ENCODE measurements around the gene FERMT2. TPM values are rescaled to one million over a fixed set of nuclear protein-coding genes. Genes with fewer than 3 reads are reported as not detected.

The FERMT2 gene
- polyA plus RNA-seq, 1 donor (not counting 4 experiments of a cell fraction or from before 2014, with no cell fraction given) = 19.6 TPM

GRCh38 chr14:52835122-52835903, 115.5 kb downstream of the FERMT2 start:
- Histone ChIP-seq H3K36me3 (ENCODE audit: control insufficient read depth in 2 of 2, extremely low read depth in 1 of 2, insufficient read depth in 2 of 2, low read length in 2 of 2) (no peaks in the 10 kb centered on the region), H3K9me1 (ENCODE audit: control insufficient read depth, extremely low read depth, insufficient read depth, low read length) (no peaks in the 10 kb centered on the region), H3K27ac (ENCODE audit: control insufficient read depth, insufficient read depth, low read length) (peak overlapping the region; percentile 43), H3K9me3 (ENCODE audit: control insufficient read depth, low read depth, low read length) (no peaks in the 10 kb centered on the region), H3K4me2 (ENCODE audit: control insufficient read depth, extremely low read depth, insufficient read depth, low read depth, low read length) (peak overlapping the region; percentile 74), H3K4me3 (ENCODE audit: control insufficient read depth in 2 of 3, extremely low read depth in 1 of 3, insufficient read depth in 2 of 3, low read depth in 1 of 3, low read length in 3 of 3) (no peak overlapping the region), H3K9ac (ENCODE audit: control insufficient read depth, extremely low read depth, insufficient read depth, low read length) (no peak overlapping the region), H3K4me1 (ENCODE audit: control insufficient read depth, extremely low read depth, insufficient read depth, low read length) (peaks cover 16% of the 10 kb centered on the region), H3K27me3 (ENCODE audit: control insufficient read depth, extremely low read depth, insufficient read depth, low read length) (no peaks in the 10 kb centered on the region), H3K79me2 (ENCODE audit: control insufficient read depth, insufficient read depth, low read length) (no peaks in the 10 kb centered on the region), H2AFZ (ENCODE audit: control insufficient read depth, low read length) (peak overlapping the region; percentile 79), H4K20me1 (ENCODE audit: control insufficient read depth, extremely low read depth, insufficient read depth, low read length) (no peaks in the 10 kb centered on the region)
- peak; percentile 44 for DNase-seq (ENCODE audit: low read depth, low spot score)
- TF ChIP-seq EZH2 (IDR thresholded peaks at IDR 0.05; ENCODE audit: low read length) (no peak), CTCF (optimal IDR thresholded peaks at IDR 0.05 in 1 of 3, IDR thresholded peaks at IDR 0.05 in 1 of 3, conservative IDR thresholded peaks at IDR 0.05 in 1 of 3; ENCODE audit: extremely low read depth in 1 of 3, insufficient read depth in 2 of 3, low read length in 3 of 3) (no peak)
- FAIRE-seq = peak; percentile 32
- dilution Hi-C loops (cut with MboI; ENCODE audit: extremely low pct_ligation_motif_present, low sequenced_read_pairs) = no loop called here

GRCh38 chr14:52834440-52834842, 116.4 kb downstream of the FERMT2 start:
- dilution Hi-C loops (cut with MboI; ENCODE audit: extremely low pct_ligation_motif_present, low sequenced_read_pairs) = no loop called here
- Histone ChIP-seq H3K27me3 (ENCODE audit: control insufficient read depth, extremely low read depth, insufficient read depth, low read length) (no peaks in the 10 kb centered on the region), H3K4me1 (ENCODE audit: control insufficient read depth, extremely low read depth, insufficient read depth, low read length) (peaks cover 16% of the 10 kb centered on the region), H2AFZ (ENCODE audit: control insufficient read depth, low read length) (no peak overlapping the region), H3K9me3 (ENCODE audit: control insufficient read depth, low read depth, low read length) (no peaks in the 10 kb centered on the region), H3K9ac (ENCODE audit: control insufficient read depth, extremely low read depth, insufficient read depth, low read length) (no peak overlapping the region), H3K9me1 (ENCODE audit: control insufficient read depth, extremely low read depth, insufficient read depth, low read length) (no peaks in the 10 kb centered on the region), H3K4me2 (ENCODE audit: control insufficient read depth, extremely low read depth, insufficient read depth, low read depth, low read length) (no peak overlapping the region), H3K27ac (ENCODE audit: control insufficient read depth, insufficient read depth, low read length) (no peak overlapping the region), H3K4me3 (ENCODE audit: control insufficient read depth in 2 of 3, extremely low read depth in 1 of 3, insufficient read depth in 2 of 3, low read depth in 1 of 3, low read length in 3 of 3) (no peak overlapping the region), H3K36me3 (ENCODE audit: control insufficient read depth in 2 of 2, extremely low read depth in 1 of 2, insufficient read depth in 2 of 2, low read length in 2 of 2) (no peaks in the 10 kb centered on the region), H4K20me1 (ENCODE audit: control insufficient read depth, extremely low read depth, insufficient read depth, low read length) (no peaks in the 10 kb centered on the region), H3K79me2 (ENCODE audit: control insufficient read depth, insufficient read depth, low read length) (no peaks in the 10 kb centered on the region)
- FAIRE-seq = peak; percentile 84
- TF ChIP-seq CTCF (optimal IDR thresholded peaks at IDR 0.05 in 1 of 3, IDR thresholded peaks at IDR 0.05 in 1 of 3, conservative IDR thresholded peaks at IDR 0.05 in 1 of 3; ENCODE audit: extremely low read depth in 1 of 3, insufficient read depth in 2 of 3, low read length in 3 of 3) = no peak
- no peak for TF ChIP-seq EZH2 (IDR thresholded peaks at IDR 0.05; ENCODE audit: low read length)
- DNase-seq (ENCODE audit: low read depth, low spot score) = peak; percentile 28
